ENCODE data around the gene CD14. TPM values are rescaled to one million over a fixed set of nuclear protein-coding genes. Genes with fewer than 3 reads are reported as not detected.

Gene CD14
- total RNA-seq, 1 experiment from 2014 or later = not detected

DNA sequence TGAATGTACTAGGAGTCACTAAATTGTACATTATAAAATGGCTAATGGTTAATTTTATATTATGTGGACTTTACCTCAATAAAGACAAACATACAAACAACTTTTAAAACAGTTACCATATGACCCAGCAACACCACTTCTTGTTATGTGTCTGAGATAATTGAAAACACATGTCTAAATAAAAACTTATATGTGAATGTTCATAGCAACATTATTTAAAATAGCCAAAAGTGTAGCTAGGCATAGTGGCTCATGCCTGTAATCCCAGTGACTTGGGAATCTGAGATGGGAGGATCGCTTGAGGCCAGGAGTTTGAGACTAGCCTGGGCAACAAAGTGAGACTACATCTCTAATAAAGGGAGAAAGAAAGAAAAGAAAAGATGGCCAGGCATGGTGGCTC, 45.5 kb downstream of the CD14 start:
- no peaks in the 10 kb centered on the region for H3K9me3 ChIP-seq (ENCODE audit: low read length)
- no peaks in the 10 kb centered on the region for H3K36me3 ChIP-seq (ENCODE audit: low read depth, low read length)
- no peak overlapping the region for H2AFZ ChIP-seq (ENCODE audit: low read length)
- H3K9me2 ChIP-seq (replicated peaks; ENCODE audit: low read length) = no peaks in the 10 kb centered on the region
- H3K4me3 ChIP-seq (ENCODE audit: low read length) = no peak overlapping the region
- no peak overlapping the region for H3K9ac ChIP-seq (ENCODE audit: low read length)
- no peaks in the 10 kb centered on the region for H3K4me1 ChIP-seq (ENCODE audit: insufficient read depth, low read length)
- H3K27ac ChIP-seq (ENCODE audit: low read length) = no peak overlapping the region
- ATAC-seq (no peak), DNase-seq (no peak)
- intact Hi-C loops (cut with micrococcal nuclease) = no loop called here
- no peaks in the 10 kb centered on the region for H3K27me3 ChIP-seq (ENCODE audit: low read length)
- BruUV-seq (replicated peaks) = no TSS peak
- ChIA-PET CTCF (no interaction called here), POLR2A (ENCODE audit: unreplicated experiment) (no interaction called here)
- H3K79me2 ChIP-seq (ENCODE audit: low read length) = no peaks in the 10 kb centered on the region
- TF ChIP-seq EZH2 (IDR thresholded peaks at IDR 0.05; ENCODE audit: low read length, unreplicated experiment) (no peak), EZH2phosphoT487 (IDR thresholded peaks at IDR 0.05; ENCODE audit: borderline replicate concordance, low read length) (no peak), CTCF (conservative IDR thresholded peaks at IDR 0.05; ENCODE audit: low read depth, low read length) (no peak)
- no peaks in the 10 kb centered on the region for H3F3A ChIP-seq (ENCODE audit: low read length, unreplicated experiment)
- H3K4me2 ChIP-seq (ENCODE audit: low read length) = no peak overlapping the region
- H4K20me1 ChIP-seq (ENCODE audit: low read length) = no peaks in the 10 kb centered on the region

Small RNA genes within 50 kb of the gene (microRNA-seq; reads per million reads assigned to microRNA genes)
- not detected for gene MIR3655 (ENCODE audit: unreplicated experiment)

Other genes with a start within 250 kb of the CD14 start
- 64.6 and 81.1 TPM in 2 replicates for gene ANKHD1, start 231.3 kb downstream of the CD14 start, total RNA-seq (2014; rRNA removed)
- not detected in 2 replicates for gene EIF4EBP3, start 85.5 kb downstream of the CD14 start, total RNA-seq (2014; rRNA removed)
- 48.6 and 55.8 TPM in 2 replicates for gene SRA1, start 75.7 kb downstream of the CD14 start, total RNA-seq (2014; rRNA removed)
- gene APBB3, start 68.6 kb downstream of the CD14 start, total RNA-seq (2014; rRNA removed) = 11.4 and 13.6 TPM in 2 replicates
- 25.0 and 29.1 TPM in 2 replicates for gene SLC35A4, start 68.3 kb downstream of the CD14 start, total RNA-seq (2014; rRNA removed)
- 12.7 and 16.5 TPM in 2 replicates for gene TMCO6, start 6.3 kb upstream of the CD14 start, total RNA-seq (2014; rRNA removed)
- gene NDUFA2, start 14.5 kb upstream of the CD14 start, total RNA-seq (2014; rRNA removed) = 84.5 and 108 TPM in 2 replicates
- gene IK, start 14.7 kb upstream of the CD14 start, total RNA-seq (2014; rRNA removed) = 87.5 and 117 TPM in 2 replicates
- 21.2 and 27.2 TPM in 2 replicates for gene WDR55, start 31.7 kb upstream of the CD14 start, total RNA-seq (2014; rRNA removed)
- 0.75 and 1.1 TPM in 2 replicates for gene DND1, start 40.4 kb upstream of the CD14 start, total RNA-seq (2014; rRNA removed)
- 76.1 and 87.1 TPM in 2 replicates for gene HARS1, start 58.2 kb upstream of the CD14 start, total RNA-seq (2014; rRNA removed)
- 23.3 and 29.7 TPM in 2 replicates for gene HARS2, start 58.3 kb upstream of the CD14 start, total RNA-seq (2014; rRNA removed)
- gene ZMAT2, start 67.3 kb upstream of the CD14 start, total RNA-seq (2014; rRNA removed) = 28.2 and 36.8 TPM in 2 replicates
- gene PCDHA1, start 153.0 kb upstream of the CD14 start, total RNA-seq (2014; rRNA removed) = not detected in 2 replicates
- gene PCDHA2, start 161.7 kb upstream of the CD14 start, total RNA-seq (2014; rRNA removed) = not detected in 2 replicates
- not detected in 2 replicates for gene PCDHA3, start 167.9 kb upstream of the CD14 start, total RNA-seq (2014; rRNA removed)
- gene PCDHA4, start 173.9 kb upstream of the CD14 start, total RNA-seq (2014; rRNA removed) = 1.5 and 1.6 TPM in 2 replicates
- 1.3 and 1.5 TPM in 2 replicates for gene PCDHA5, start 188.4 kb upstream of the CD14 start, total RNA-seq (2014; rRNA removed)
- 0.22 and 0.35 TPM in 2 replicates for gene PCDHA6, start 194.8 kb upstream of the CD14 start, total RNA-seq (2014; rRNA removed)
- 0.26 and 0.52 TPM in 2 replicates for gene PCDHA7, start 201.1 kb upstream of the CD14 start, total RNA-seq (2014; rRNA removed)
- 0.11 TPM in 1 of 2 replicates, not detected in the other for gene PCDHA8, start 208.0 kb upstream of the CD14 start, total RNA-seq (2014; rRNA removed)
- gene PCDHA9, start 215.2 kb upstream of the CD14 start, total RNA-seq (2014; rRNA removed) = 0.22 and 0.35 TPM in 2 replicates
- gene PCDHA10, start 222.7 kb upstream of the CD14 start, total RNA-seq (2014; rRNA removed) = 0.04 and 0.23 TPM in 2 replicates
- gene PCDHA11, start 235.8 kb upstream of the CD14 start, total RNA-seq (2014; rRNA removed) = 0.33 TPM in 1 of 2 replicates, not detected in the other
- gene PCDHA12, start 242.1 kb upstream of the CD14 start, total RNA-seq (2014; rRNA removed) = 7.0 and 8.2 TPM in 2 replicates
- 3.2 and 6.2 TPM in 2 replicates for gene PCDHA13, start 248.9 kb upstream of the CD14 start, total RNA-seq (2014; rRNA removed)